Nephron progenitor cell (in vitro differentiated cells): ENCODE measurements around the gene TNIP1.
A peak's percentile ranks its signal among the peaks of the same experiment; 100 is the strongest.

ENCODE experiments used
- DNase-seq: peaks from one replicate; pipeline ENCODE4 v3.0.0; 2021
- H3K27ac Mint-ChIP-seq: 2 replicates; pipeline ENCODE4 v1.8.0; 2021; ENCODE audit warnings: mild to moderate bottlenecking, moderate library complexity, mixed read lengths
- H3K27me3 Mint-ChIP-seq: 2 replicates; pipeline ENCODE4 v1.8.0; 2021; ENCODE audit warnings: mild to moderate bottlenecking, low read depth, mixed read lengths; ENCODE audit not compliant: poor library complexity
- H3K36me3 Mint-ChIP-seq: 2 replicates; pipeline ENCODE4 v1.8.0; 2021; ENCODE audit warnings: low read depth, mixed read lengths
- H3K4me1 Mint-ChIP-seq: 2 replicates; pipeline ENCODE4 v1.8.0; 2021; ENCODE audit warnings: mixed read lengths
- H3K4me3 Mint-ChIP-seq: 2 replicates; pipeline ENCODE4 v1.8.0; 2021; ENCODE audit warnings: mild to moderate bottlenecking, moderate library complexity, mixed read lengths
- H3K9me3 Mint-ChIP-seq: 2 replicates; pipeline ENCODE4 v1.8.0; 2021; ENCODE audit warnings: mild to moderate bottlenecking, moderate library complexity, mixed read lengths
- CTCF ChIP-seq: fragments of 200-600 bp; sonication (generic); IDR thresholded peaks from 2 replicates; pipeline ENCODE4 v1.5.0; 2021; ENCODE audit warnings: antibody characterized with exemption

TNIP1 gene

GRCh38 chr5:151080613-151081430 lies at the start of gene TNIP1:
Gene TNIP1 (minus strand): TSS chr5:151081034. CDS start chr5:151065095, 15,939 bp downstream.
- DNase-seq, result peak; percentile 92
- H3K27ac Mint-ChIP-seq, result peak within 1 kb of the TSS; percentile 86
- H3K4me3 Mint-ChIP-seq, result peak within 1 kb of the TSS; percentile 91
- H3K36me3 Mint-ChIP-seq, result peaks cover 15% of the 10 kb centered on the region
- H3K4me1 Mint-ChIP-seq, result peaks cover 53% of the 10 kb centered on the region
- H3K27me3 Mint-ChIP-seq, result no peaks in the 10 kb centered on the region
- TF ChIP-seq CTCF, result no peak
- H3K9me3 Mint-ChIP-seq, result no peaks in the 10 kb centered on the region

DNA sequence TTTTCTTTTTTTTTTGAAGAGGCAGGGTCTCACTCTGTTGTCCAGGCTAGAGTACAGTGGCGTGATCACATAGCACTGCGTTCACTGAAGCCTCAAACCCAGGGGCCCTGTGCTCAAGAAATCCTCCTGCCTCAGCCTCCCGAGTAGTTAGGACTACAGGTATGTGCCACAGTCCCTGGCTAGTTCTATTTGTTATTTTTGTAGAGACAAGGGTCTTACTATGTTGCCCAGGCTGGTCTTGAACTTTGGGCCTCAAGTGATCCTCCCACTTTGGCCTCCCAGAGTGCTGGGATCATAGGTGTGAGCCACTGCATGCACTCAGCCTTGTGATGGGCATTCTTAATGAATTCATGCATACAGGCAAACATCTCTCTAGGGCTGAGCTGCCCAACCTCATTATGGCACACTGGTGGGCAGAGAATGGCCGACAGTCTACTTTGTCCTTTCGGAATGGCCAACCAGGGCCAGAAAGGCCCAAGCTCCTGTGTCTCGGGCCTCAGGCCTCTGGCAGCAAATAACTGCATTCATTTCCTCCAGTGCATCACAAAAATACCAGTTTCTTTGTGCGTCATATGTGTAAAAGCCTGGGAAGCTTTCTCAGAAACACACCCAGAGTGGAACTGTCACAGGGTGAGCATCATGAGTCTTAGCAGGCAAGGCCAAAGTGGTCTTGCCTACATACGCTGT lies 49.5 kb upstream of the TNIP1 start:
- Mint-ChIP-seq H3K27ac (no peak overlapping the region), H3K27me3 (peaks cover 8% of the 10 kb centered on the region), H3K4me1 (peaks cover 23% of the 10 kb centered on the region), H3K36me3 (peaks cover 52% of the 10 kb centered on the region), H3K4me3 (no peak overlapping the region), H3K9me3 (no peaks in the 10 kb centered on the region)
- DNase-seq, result no peak
- no peak for TF ChIP-seq CTCF

GRCh38 chr5:151128817-151129216 lies 48.0 kb upstream of the TNIP1 start:
- Mint-ChIP-seq H3K9me3 (no peaks in the 10 kb centered on the region), H3K27ac (no peak overlapping the region), H3K4me3 (no peak overlapping the region), H3K36me3 (peaks cover 56% of the 10 kb centered on the region), H3K27me3 (peaks cover 8% of the 10 kb centered on the region), H3K4me1 (peaks cover 30% of the 10 kb centered on the region)
- DNase-seq, result no peak
- no peak for TF ChIP-seq CTCF

GRCh38 chr5:151127926-151128325 lies 47.1 kb upstream of the TNIP1 start:
- Mint-ChIP-seq H3K27ac (peak overlapping the region; percentile 59), H3K36me3 (peaks cover 50% of the 10 kb centered on the region)

GRCh38 chr5:151126199-151126645 lies 45.4 kb upstream of the TNIP1 start:
- Mint-ChIP-seq H3K36me3 (peaks cover 54% of the 10 kb centered on the region), H3K9me3 (no peaks in the 10 kb centered on the region), H3K27ac (peak overlapping the region; percentile 93), H3K4me1 (peaks cover 30% of the 10 kb centered on the region), H3K27me3 (peaks cover 8% of the 10 kb centered on the region), H3K4me3 (peak overlapping the region; percentile 19)
- peak; percentile 85 for DNase-seq
- TF ChIP-seq CTCF, result peak; percentile 74

More at GRCh38 chr5:151127926-151128325, 47.1 kb upstream of the TNIP1 start:
- Mint-ChIP-seq H3K4me3 (no peak overlapping the region), H3K4me1 (peaks cover 30% of the 10 kb centered on the region), H3K9me3 (no peaks in the 10 kb centered on the region), H3K27me3 (peaks cover 8% of the 10 kb centered on the region)
- DNase-seq, result no peak
- TF ChIP-seq CTCF, result no peak
